Nephron progenitor cell (in vitro differentiated cells): ENCODE results near the gene CYB5B.

Source experiments
- DNase-seq: peaks from one replicate; pipeline ENCODE4 v3.0.0; 2021
- H3K27ac Mint-ChIP-seq: 2 replicates; pipeline ENCODE4 v1.8.0; 2021; ENCODE audit warnings: mild to moderate bottlenecking, moderate library complexity, mixed read lengths
- H3K27me3 Mint-ChIP-seq: 2 replicates; pipeline ENCODE4 v1.8.0; 2021; ENCODE audit warnings: mild to moderate bottlenecking, low read depth, mixed read lengths; ENCODE audit not compliant: poor library complexity
- H3K36me3 Mint-ChIP-seq: 2 replicates; pipeline ENCODE4 v1.8.0; 2021; ENCODE audit warnings: low read depth, mixed read lengths
- H3K4me1 Mint-ChIP-seq: 2 replicates; pipeline ENCODE4 v1.8.0; 2021; ENCODE audit warnings: mixed read lengths
- H3K4me3 Mint-ChIP-seq: 2 replicates; pipeline ENCODE4 v1.8.0; 2021; ENCODE audit warnings: mild to moderate bottlenecking, moderate library complexity, mixed read lengths
- H3K9me3 Mint-ChIP-seq: 2 replicates; pipeline ENCODE4 v1.8.0; 2021; ENCODE audit warnings: mild to moderate bottlenecking, moderate library complexity, mixed read lengths
- TF ChIP-seq, protein P1 (sequence below): fragments of 200-600 bp; sonication (generic); IDR thresholded peaks from 2 replicates; pipeline ENCODE4 v1.5.0; 2021; ENCODE audit warnings: antibody characterized with exemption

CYB5B gene

DNA sequence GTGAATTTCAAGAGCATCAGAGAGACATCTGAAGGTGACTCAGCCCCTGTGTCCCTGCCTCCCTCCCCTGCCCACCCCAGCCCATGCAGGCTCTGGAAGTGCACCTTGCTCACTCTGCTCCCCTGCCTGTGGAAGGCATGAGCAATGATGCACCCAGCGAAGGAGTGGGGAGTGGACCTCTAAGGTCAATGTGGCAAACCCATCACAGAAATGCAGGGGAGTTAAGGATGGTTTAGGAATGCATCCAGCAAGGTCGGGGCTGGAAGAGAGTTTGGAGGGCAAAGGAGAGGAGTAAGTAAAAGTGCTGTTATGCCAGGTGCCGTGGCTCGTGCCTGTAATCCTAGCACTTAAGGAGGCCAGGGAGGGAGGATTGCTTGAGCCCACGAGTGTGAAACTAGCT, 61.9 kb downstream of the CYB5B start:
- Mint-ChIP-seq H3K27ac (peak overlapping the region; percentile 76), H3K4me1 (peaks cover 32% of the 10 kb centered on the region), H3K27me3 (peaks cover 8% of the 10 kb centered on the region), H3K36me3 (no peaks in the 10 kb centered on the region), H3K9me3 (no peaks in the 10 kb centered on the region), H3K4me3 (no peak overlapping the region)
- TF ChIP-seq, protein P1, sequence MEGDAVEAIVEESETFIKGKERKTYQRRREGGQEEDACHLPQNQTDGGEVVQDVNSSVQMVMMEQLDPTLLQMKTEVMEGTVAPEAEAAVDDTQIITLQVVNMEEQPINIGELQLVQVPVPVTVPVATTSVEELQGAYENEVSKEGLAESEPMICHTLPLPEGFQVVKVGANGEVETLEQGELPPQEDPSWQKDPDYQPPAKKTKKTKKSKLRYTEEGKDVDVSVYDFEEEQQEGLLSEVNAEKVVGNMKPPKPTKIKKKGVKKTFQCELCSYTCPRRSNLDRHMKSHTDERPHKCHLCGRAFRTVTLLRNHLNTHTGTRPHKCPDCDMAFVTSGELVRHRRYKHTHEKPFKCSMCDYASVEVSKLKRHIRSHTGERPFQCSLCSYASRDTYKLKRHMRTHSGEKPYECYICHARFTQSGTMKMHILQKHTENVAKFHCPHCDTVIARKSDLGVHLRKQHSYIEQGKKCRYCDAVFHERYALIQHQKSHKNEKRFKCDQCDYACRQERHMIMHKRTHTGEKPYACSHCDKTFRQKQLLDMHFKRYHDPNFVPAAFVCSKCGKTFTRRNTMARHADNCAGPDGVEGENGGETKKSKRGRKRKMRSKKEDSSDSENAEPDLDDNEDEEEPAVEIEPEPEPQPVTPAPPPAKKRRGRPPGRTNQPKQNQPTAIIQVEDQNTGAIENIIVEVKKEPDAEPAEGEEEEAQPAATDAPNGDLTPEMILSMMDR: no peak
- DNase-seq: no peak

DNA sequence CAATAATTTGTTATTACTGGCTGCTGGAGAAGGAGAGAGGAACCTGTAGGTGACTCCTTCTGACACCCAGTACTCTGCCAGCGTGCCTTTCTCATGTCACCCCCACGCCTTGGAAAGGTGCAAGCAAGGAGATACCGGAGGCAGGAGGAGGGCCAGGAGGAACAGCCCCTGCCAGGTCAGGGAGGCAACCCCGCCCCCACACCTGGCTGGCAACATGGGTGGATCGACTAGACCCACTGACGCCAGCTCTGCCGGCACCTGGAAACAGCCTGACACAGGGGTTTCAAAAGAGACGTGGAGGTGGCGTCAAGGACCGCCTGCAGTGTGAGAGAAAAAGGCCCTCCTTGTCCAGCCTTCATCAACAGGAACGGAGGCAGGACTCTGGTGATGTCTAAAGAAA, 62.3 kb downstream of the CYB5B start:
- Mint-ChIP-seq H3K27ac (no peak overlapping the region), H3K36me3 (no peaks in the 10 kb centered on the region), H3K4me3 (no peak overlapping the region), H3K27me3 (peaks cover 8% of the 10 kb centered on the region), H3K9me3 (no peaks in the 10 kb centered on the region), H3K4me1 (peaks cover 29% of the 10 kb centered on the region)
- DNase-seq: no peak
- TF ChIP-seq, protein P1: no peak

DNA sequence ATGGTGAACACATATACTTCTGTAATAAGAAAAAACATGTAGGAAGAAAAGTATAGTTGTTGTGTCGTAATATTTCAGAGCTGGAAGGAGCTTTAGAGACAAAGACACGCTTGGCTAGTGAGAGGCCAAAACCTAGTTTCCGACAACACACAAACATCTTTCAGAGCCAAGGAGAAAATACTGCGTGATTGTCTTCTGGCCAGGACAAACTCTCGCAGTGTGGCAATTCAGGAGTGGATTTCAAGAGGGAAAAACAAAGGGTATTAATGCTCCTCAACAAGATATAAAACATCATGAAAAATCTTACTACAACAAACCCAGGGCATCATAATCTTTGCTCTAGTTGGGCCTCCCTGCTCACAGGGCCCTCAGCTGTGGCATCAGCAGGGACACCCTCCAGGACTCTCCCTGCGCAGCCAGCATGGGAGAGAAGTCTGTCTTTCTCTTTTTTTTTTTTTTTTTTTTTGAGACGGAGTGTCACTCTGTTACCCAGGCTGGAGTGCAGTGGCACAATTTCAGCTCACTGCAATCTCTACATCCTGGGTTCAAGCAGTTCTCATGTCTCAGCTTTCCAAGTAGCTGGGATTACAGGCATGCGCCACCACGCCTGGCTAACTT, 66.4 kb downstream of the CYB5B start:
- peak overlapping the region; percentile 98 for H3K27ac Mint-ChIP-seq
- peaks cover 6% of the 10 kb centered on the region for H3K27me3 Mint-ChIP-seq
- H3K4me1 Mint-ChIP-seq: peaks cover 13% of the 10 kb centered on the region
- no peak overlapping the region for H3K4me3 Mint-ChIP-seq
- H3K9me3 Mint-ChIP-seq: peaks cover 10% of the 10 kb centered on the region
- H3K36me3 Mint-ChIP-seq: no peaks in the 10 kb centered on the region
- TF ChIP-seq, protein P1: no peak
- no peak for DNase-seq

DNA sequence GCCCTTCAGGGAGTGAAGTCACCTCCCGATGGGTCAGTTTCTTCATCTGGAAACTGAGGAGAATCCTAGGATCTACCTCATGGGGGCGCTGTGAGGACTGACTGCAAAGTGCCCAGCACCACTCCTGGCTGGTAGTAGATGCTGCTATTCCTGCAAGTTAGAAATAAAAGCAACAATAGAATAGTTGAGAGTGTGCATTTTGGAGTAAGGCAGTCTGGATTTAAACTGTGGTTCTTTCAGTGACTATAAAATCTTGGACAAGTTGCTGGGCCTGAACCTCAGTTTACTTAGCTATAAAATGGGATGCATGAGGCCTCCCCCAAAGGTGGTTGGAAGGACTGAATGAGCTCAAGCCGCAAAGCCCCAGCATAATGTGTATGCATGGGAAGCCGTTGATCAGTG, 70.6 kb downstream of the CYB5B start:
- peaks cover 36% of the 10 kb centered on the region for H3K4me1 Mint-ChIP-seq
- no peak overlapping the region for H3K4me3 Mint-ChIP-seq
- H3K27me3 Mint-ChIP-seq: peaks cover 4% of the 10 kb centered on the region
- peaks cover 10% of the 10 kb centered on the region for H3K9me3 Mint-ChIP-seq
- H3K36me3 Mint-ChIP-seq: no peaks in the 10 kb centered on the region
- DNase-seq: no peak
- TF ChIP-seq, protein P1: no peak
- H3K27ac Mint-ChIP-seq: no peak overlapping the region

DNA sequence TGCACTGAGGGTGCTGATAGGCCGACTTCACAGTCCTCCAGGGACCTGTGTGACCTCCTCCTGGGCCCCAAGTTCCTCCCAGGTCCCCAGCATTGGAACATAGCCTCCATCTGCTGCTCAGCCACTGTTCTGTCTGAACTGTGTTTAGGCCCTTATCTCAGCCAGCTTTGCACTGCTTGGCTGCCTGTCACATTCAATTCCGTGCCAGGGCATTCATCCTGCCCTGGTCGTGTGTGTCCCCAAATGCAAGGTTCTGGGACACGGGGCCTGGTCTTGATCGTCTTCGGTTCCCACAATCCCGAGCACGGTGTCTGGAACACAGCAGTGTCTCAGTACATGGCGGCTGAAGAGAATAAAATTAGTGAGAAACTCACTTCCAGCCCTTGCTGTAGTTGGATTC, 71.4 kb downstream of the CYB5B start:
- Mint-ChIP-seq H3K27ac (no peak overlapping the region), H3K36me3 (no peaks in the 10 kb centered on the region), H3K4me1 (peaks cover 32% of the 10 kb centered on the region), H3K9me3 (peaks cover 10% of the 10 kb centered on the region), H3K27me3 (peaks cover 4% of the 10 kb centered on the region), H3K4me3 (no peak overlapping the region)
- DNase-seq: no peak
- TF ChIP-seq, protein P1: no peak

DNA sequence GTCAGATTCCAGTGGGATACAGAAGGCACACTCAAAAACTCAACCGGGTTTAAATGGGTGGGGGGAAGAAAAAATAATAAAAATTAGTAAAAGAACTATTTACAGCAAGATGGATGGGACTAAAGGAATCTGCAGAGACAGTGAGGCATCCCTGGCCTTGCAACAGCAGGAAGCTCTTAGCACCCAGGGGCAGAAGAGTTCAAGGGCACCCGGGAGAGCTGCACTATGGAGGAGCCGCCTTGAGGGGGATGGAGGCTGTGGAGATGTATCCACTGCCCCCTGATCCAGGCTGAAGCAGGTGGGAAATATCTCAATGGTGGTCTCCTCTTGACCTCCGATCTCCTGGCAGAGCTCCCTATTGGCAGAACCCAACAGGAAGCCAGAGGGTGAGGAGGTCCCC, 72.0 kb downstream of the CYB5B start:
- Mint-ChIP-seq H3K4me1 (peaks cover 30% of the 10 kb centered on the region), H3K36me3 (no peaks in the 10 kb centered on the region), H3K27ac (no peak overlapping the region), H3K4me3 (no peak overlapping the region), H3K9me3 (peaks cover 10% of the 10 kb centered on the region), H3K27me3 (peaks cover 6% of the 10 kb centered on the region)
- TF ChIP-seq, protein P1: no peak
- no peak for DNase-seq
